HepG2 (cell line): Measurements from ENCODE around the gene BCL2L2. TPM values are rescaled to one million over a fixed set of nuclear protein-coding genes. Genes with fewer than 3 reads are reported as not detected.

ENCODE experiments used
- ATF2 ChIP-seq: sonication (generic); formaldehyde crosslinking; IDR thresholded peaks from 2 replicates; pipeline ENCODE4 v1.4.0; 2020; ENCODE audit warnings: missing genetic modification reagents
- CBX5 ChIP-seq: sonication (generic); formaldehyde crosslinking; IDR thresholded peaks from 2 replicates; pipeline ENCODE4 v1.4.0; 2020; ENCODE audit warnings: missing genetic modification reagents, borderline replicate concordance
- EP300 ChIP-seq, 3 experiments: sonication (generic) in 1 of 3; formaldehyde crosslinking in 1 of 3; IDR thresholded peaks; 2 replicates each; pipeline versions ENCODE4 v1.5.1 to v1.6.1; 2011 to 2020; ENCODE audit warnings: low read depth in 2 of 3, low read length in 2 of 3, borderline replicate concordance in 1 of 3, improper control_type of control experiment in 1 of 3, mild to moderate bottlenecking in 1 of 3, missing genetic modification reagents in 1 of 3, moderate library complexity in 1 of 3
- GABPB1 ChIP-seq: IDR thresholded peaks from 2 replicates; pipeline ENCODE4 v1.6.1; 2016; ENCODE audit warnings: mild to moderate bottlenecking, missing genetic modification reagents, moderate library complexity, missing compliant biosample characterization
- IRF1 ChIP-seq: sonication (generic); formaldehyde crosslinking; IDR thresholded peaks from 2 replicates; pipeline ENCODE4 v1.4.0; 2020; ENCODE audit warnings: low read depth, mild to moderate bottlenecking, missing genetic modification reagents
- IRF2 ChIP-seq: IDR thresholded peaks from 2 replicates; pipeline ENCODE4 v1.6.1; 2018; ENCODE audit warnings: missing genetic modification reagents, missing compliant biosample characterization
- ISX ChIP-seq: sonication (generic); formaldehyde crosslinking; conservative IDR thresholded peaks from 2 replicates; pipeline ENCODE4 v1.5.0; 2020; ENCODE audit warnings: missing genetic modification reagents
- KAT7 ChIP-seq: IDR thresholded peaks from 2 replicates; pipeline ENCODE4 v1.6.1; 2018; ENCODE audit warnings: borderline replicate concordance, missing compliant biosample characterization
- KDM4B ChIP-seq: sonication (generic); formaldehyde crosslinking; IDR thresholded peaks from 2 replicates; pipeline ENCODE4 v1.4.0; 2020; ENCODE audit warnings: missing genetic modification reagents
- MEF2D ChIP-seq: sonication (generic); formaldehyde crosslinking; IDR thresholded peaks from 2 replicates; pipeline ENCODE4 v1.5.1; 2020; ENCODE audit warnings: mild to moderate bottlenecking, missing genetic modification reagents
- MZF1 ChIP-seq: sonication (generic); formaldehyde crosslinking; IDR thresholded peaks from 2 replicates; pipeline ENCODE4 v1.8.1; 2023; ENCODE audit warnings: mild to moderate bottlenecking, missing genetic modification reagents, borderline replicate concordance
- SIN3B ChIP-seq: fragments of 150-350 bp; IDR thresholded peaks from 2 replicates; pipeline ENCODE4 v1.6.1; 2014; ENCODE audit warnings: low read length
- TAF1 ChIP-seq: sonication (generic); formaldehyde crosslinking; IDR thresholded peaks from 2 replicates; pipeline ENCODE4 v1.4.0; 2020; ENCODE audit warnings: missing genetic modification reagents
- ZKSCAN8 ChIP-seq: IDR thresholded peaks from 2 replicates; pipeline ENCODE4 v1.6.1; 2016; ENCODE audit warnings: borderline replicate concordance, missing genetic modification reagents, missing compliant biosample characterization
- ZNF232 ChIP-seq: sonication (generic); formaldehyde crosslinking; IDR thresholded peaks from 2 replicates; pipeline ENCODE4 v1.4.0; 2020; ENCODE audit warnings: missing genetic modification reagents, borderline replicate concordance
- ZNF264 ChIP-seq: sonication (generic); formaldehyde crosslinking; IDR thresholded peaks from 2 replicates; pipeline ENCODE4 v1.4.0; 2020; ENCODE audit warnings: missing genetic modification reagents
- ZNF496 ChIP-seq: sonication (generic); formaldehyde crosslinking; IDR thresholded peaks from 2 replicates; pipeline ENCODE4 v1.8.1; 2023; ENCODE audit warnings: mild to moderate bottlenecking, moderate library complexity, missing genetic modification reagents; ENCODE audit not compliant: insufficient replicate concordance
- ZNF543 ChIP-seq: sonication (generic); formaldehyde crosslinking; IDR thresholded peaks from 2 replicates; pipeline ENCODE4 v1.4.0; 2020; ENCODE audit warnings: mild to moderate bottlenecking, missing genetic modification reagents
- ZNF563 ChIP-seq: sonication (generic); formaldehyde crosslinking; IDR thresholded peaks from 2 replicates; pipeline ENCODE4 v1.8.0; 2022; ENCODE audit warnings: mild to moderate bottlenecking, moderate library complexity, missing genetic modification reagents
- ZNF615 ChIP-seq: sonication (generic); formaldehyde crosslinking; IDR thresholded peaks from 2 replicates; pipeline ENCODE4 v1.5.0; 2020; ENCODE audit warnings: mild to moderate bottlenecking, missing genetic modification reagents, borderline replicate concordance
- polyA plus RNA-seq, 8 experiments: library from polyadenylated mRNA; depleted of rRNA in 3 of 8; stranded (reverse) in 7 of 8; unstranded in 1 of 8; fragments of >200 nt; fragmentation: Illumina TruSeq in 4 of 8; extraction: Trizol in 4 of 8; gene quantifications; 2 replicates each; pipeline versions ENCODE4 v1.2.1 to v1.2.3, GENCODE V29; 2011 to 2016; ENCODE audit warnings: low read depth in 4 of 8, missing spikeins in 1 of 8, mixed read lengths in 1 of 8; ENCODE audit not compliant: insufficient read depth in 1 of 8
- total RNA-seq, 5 experiments: library from RNA; depleted of rRNA; stranded (reverse); fragments of >200 nt; fragmentation: Illumina TruSeq; extraction: Trizol; gene quantifications; 2 replicates each; pipeline ENCODE4 v1.2.3, GENCODE V29; 2016; ENCODE audit warnings: low read depth in 1 of 5
- TF ChIP-seq, protein P1 (sequence below): sonication (generic); formaldehyde crosslinking; IDR thresholded peaks from 2 replicates; pipeline ENCODE4 v1.4.0; 2020; ENCODE audit warnings: missing genetic modification reagents, mild to moderate bottlenecking, borderline replicate concordance
- TF ChIP-seq, protein P2 (sequence below): sonication (generic); formaldehyde crosslinking; IDR thresholded peaks from 2 replicates; pipeline ENCODE4 v1.4.0; 2020; ENCODE audit warnings: missing genetic modification reagents, borderline replicate concordance

Gene BCL2L2
- total and polyA plus RNA-seq, 2 of the 13 experiments (the other 11 are each of a cell fraction or from before 2014, with no cell fraction given) = 28.1 to 49.8 TPM

- TF ChIP-seq EP300 (IDR thresholded peaks at IDR 0.05; ENCODE audit: low read depth in 2 of 2, low read length in 2 of 2) (peak in 1 of 2 experiments; percentile 2; a peak in 1 of 4 replicates), EP300 (CRISPR knock-in tag; IDR thresholded peaks at IDR 0.05; ENCODE audit: borderline replicate concordance) (no peak; the same call in none of the 2 replicates), ATF2 (CRISPR knock-in tag) (0 out of 2 replicates have a peak, but pooled peaks have one; percentile 39), ZNF615 (CRISPR knock-in tag) (no peak), KDM4B (CRISPR knock-in tag) (peak; percentile 88), ZNF543 (CRISPR knock-in tag) (peak; percentile 97), ZNF264 (CRISPR knock-in tag) (peak; percentile 92), MZF1 (CRISPR knock-in tag) (peak; percentile 70; the same call in 1 of the 2 replicates), ZNF563 (CRISPR knock-in tag) (peak; percentile 99), ZNF496 (CRISPR knock-in tag) (no peak), KAT7 (CRISPR knock-in tag) (0 out of 2 replicates have a peak, but pooled peaks have one; percentile 22), IRF2 (CRISPR knock-in tag) (peak; percentile 70; the same call in 1 of the 2 replicates), SIN3B (no peak; the same call in 1 of the 2 replicates), ZNF232 (CRISPR knock-in tag) (peak; percentile 95), TAF1 (CRISPR knock-in tag) (peak; percentile 82), CBX5 (peak; percentile 94; the same call in 1 of the 2 replicates), GABPB1 (CRISPR knock-in tag) (peak; percentile 74; the same call in 1 of the 2 replicates), ZKSCAN8 (CRISPR knock-in tag) (peak; percentile 63; the same call in 1 of the 2 replicates), ISX (CRISPR knock-in tag) (peak; percentile 98), IRF1 (CRISPR knock-in tag) (peak; percentile 86; the same call in 1 of the 2 replicates), MEF2D (CRISPR knock-in tag) (peak; percentile 88; the same call in 1 of the 2 replicates)
- TF ChIP-seq, protein P1, sequence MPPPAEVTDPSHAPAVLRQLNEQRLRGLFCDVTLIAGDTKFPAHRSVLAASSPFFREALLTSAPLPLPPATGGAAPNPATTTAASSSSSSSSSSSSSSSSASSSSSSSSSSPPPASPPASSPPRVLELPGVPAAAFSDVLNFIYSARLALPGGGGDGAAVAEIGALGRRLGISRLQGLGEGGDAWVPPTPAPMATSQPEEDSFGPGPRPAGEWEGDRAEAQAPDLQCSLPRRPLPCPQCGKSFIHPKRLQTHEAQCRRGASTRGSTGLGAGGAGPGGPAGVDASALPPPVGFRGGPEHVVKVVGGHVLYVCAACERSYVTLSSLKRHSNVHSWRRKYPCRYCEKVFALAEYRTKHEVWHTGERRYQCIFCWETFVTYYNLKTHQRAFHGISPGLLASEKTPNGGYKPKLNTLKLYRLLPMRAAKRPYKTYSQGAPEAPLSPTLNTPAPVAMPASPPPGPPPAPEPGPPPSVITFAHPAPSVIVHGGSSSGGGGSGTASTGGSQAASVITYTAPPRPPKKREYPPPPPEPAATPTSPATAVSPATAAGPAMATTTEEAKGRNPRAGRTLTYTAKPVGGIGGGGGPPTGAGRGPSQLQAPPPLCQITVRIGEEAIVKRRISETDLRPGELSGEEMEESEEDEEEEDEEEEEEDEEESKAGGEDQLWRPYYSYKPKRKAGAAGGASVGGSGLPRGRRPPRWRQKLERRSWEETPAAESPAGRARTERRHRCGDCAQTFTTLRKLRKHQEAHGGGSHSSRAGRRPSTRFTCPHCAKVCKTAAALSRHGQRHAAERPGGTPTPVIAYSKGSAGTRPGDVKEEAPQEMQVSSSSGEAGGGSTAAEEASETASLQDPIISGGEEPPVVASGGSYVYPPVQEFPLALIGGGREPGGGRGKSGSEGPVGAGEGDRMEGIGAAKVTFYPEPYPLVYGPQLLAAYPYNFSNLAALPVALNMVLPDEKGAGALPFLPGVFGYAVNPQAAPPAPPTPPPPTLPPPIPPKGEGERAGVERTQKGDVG (CRISPR knock-in tag) = peak; percentile 17; the same call in 1 of the 2 replicates
- TF ChIP-seq, protein P2, sequence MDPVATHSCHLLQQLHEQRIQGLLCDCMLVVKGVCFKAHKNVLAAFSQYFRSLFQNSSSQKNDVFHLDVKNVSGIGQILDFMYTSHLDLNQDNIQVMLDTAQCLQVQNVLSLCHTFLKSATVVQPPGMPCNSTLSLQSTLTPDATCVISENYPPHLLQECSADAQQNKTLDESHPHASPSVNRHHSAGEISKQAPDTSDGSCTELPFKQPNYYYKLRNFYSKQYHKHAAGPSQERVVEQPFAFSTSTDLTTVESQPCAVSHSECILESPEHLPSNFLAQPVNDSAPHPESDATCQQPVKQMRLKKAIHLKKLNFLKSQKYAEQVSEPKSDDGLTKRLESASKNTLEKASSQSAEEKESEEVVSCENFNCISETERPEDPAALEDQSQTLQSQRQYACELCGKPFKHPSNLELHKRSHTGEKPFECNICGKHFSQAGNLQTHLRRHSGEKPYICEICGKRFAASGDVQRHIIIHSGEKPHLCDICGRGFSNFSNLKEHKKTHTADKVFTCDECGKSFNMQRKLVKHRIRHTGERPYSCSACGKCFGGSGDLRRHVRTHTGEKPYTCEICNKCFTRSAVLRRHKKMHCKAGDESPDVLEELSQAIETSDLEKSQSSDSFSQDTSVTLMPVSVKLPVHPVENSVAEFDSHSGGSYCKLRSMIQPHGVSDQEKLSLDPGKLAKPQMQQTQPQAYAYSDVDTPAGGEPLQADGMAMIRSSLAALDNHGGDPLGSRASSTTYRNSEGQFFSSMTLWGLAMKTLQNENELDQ (CRISPR knock-in tag) = peak; percentile 89; the same call in 1 of the 2 replicates
Measured at GRCh38 chr14:23301969-23302289, 4.7 kb upstream of the BCL2L2 start (continued).
